GM18951 (cell line): Measurements from ENCODE around the gene CCER1.

Source experiments
- POLR2A ChIP-seq: IDR thresholded peaks from 4 replicates; pipeline ENCODE4 v1.6.1; 2011; ENCODE audit warnings: mild to moderate bottlenecking; ENCODE audit not compliant: insufficient read length, insufficient read depth; ENCODE audit errors: extremely low read depth
- in situ Hi-C: fragments of 300-500 bp; cut with MboI; formaldehyde crosslinking; loops from one replicate; pipeline ENCODE4 v1.12.0; 2022; ENCODE audit warnings: low sequenced_read_pairs, mixed read lengths, inconsistent platforms; ENCODE audit not compliant: unreplicated experiment

The CCER1 gene

GRCh38 chr12:90905691-90906370 is 49.1 kb downstream of the CCER1 start:
- in situ Hi-C loops: no loop called here
- TF ChIP-seq POLR2A: no peak

GRCh38 chr12:90902596-90902995 is 52.4 kb downstream of the CCER1 start:
- no peak for TF ChIP-seq POLR2A
- in situ Hi-C loops: no loop called here
